Activated T-helper 1 cell treated with anti-CD3 and anti-CD28 coated beads, Interleukin-12 subunit alpha, Interleukin-12 subunit beta, Interleukin-2, Interleukin-4 antibody, amounts not matched to agents 30 ng/mL and 10 ng/mL and 1 ng/mL, durations not matched to agents 14 hours and 24 hours and 36 hours (primary cell): Measurements from ENCODE around the gene LHPP. TPM values are rescaled to one million over a fixed set of nuclear protein-coding genes. Genes with fewer than 3 reads are reported as not detected.

Source experiments
- DNase-seq: peaks from one replicate; pipeline ENCODE4 v3.0.0; 2021; ENCODE audit warnings: low spot score
- H3K27ac Mint-ChIP-seq: one replicate; pipeline ENCODE4 v1.8.0; 2021; ENCODE audit warnings: mild to moderate bottlenecking, mixed read lengths
- H3K27me3 Mint-ChIP-seq: one replicate; pipeline ENCODE4 v1.8.0; 2022; ENCODE audit warnings: mild to moderate bottlenecking, moderate library complexity, mixed read lengths; ENCODE audit not compliant: insufficient read depth
- H3K36me3 Mint-ChIP-seq: one replicate; pipeline ENCODE4 v1.8.0; 2021; ENCODE audit warnings: low read depth, mixed read lengths
- H3K4me1 Mint-ChIP-seq: one replicate; pipeline ENCODE4 v1.8.0; 2021; ENCODE audit warnings: low read depth, mixed read lengths
- H3K4me3 Mint-ChIP-seq: one replicate; pipeline ENCODE4 v1.8.0; 2021; ENCODE audit warnings: mild to moderate bottlenecking, moderate library complexity, mixed read lengths
- H3K9me3 Mint-ChIP-seq: one replicate; pipeline ENCODE4 v1.8.0; 2021; ENCODE audit warnings: mixed read lengths
- intact Hi-C: fragments of 100-400 bp; cut with micrococcal nuclease; formaldehyde crosslinking; loops from one replicate; pipeline ENCODE4 v1.15.1; 2024
- total RNA-seq: library from RNA; stranded (reverse); gene quantifications from 2 replicates; pipeline ENCODE4 v1.2.3, GENCODE V29; 2022

Gene LHPP, protein sequence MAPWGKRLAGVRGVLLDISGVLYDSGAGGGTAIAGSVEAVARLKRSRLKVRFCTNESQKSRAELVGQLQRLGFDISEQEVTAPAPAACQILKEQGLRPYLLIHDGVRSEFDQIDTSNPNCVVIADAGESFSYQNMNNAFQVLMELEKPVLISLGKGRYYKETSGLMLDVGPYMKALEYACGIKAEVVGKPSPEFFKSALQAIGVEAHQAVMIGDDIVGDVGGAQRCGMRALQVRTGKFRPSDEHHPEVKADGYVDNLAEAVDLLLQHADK
- 4.6 and 5.0 TPM in 2 replicates for total RNA-seq

DNA sequence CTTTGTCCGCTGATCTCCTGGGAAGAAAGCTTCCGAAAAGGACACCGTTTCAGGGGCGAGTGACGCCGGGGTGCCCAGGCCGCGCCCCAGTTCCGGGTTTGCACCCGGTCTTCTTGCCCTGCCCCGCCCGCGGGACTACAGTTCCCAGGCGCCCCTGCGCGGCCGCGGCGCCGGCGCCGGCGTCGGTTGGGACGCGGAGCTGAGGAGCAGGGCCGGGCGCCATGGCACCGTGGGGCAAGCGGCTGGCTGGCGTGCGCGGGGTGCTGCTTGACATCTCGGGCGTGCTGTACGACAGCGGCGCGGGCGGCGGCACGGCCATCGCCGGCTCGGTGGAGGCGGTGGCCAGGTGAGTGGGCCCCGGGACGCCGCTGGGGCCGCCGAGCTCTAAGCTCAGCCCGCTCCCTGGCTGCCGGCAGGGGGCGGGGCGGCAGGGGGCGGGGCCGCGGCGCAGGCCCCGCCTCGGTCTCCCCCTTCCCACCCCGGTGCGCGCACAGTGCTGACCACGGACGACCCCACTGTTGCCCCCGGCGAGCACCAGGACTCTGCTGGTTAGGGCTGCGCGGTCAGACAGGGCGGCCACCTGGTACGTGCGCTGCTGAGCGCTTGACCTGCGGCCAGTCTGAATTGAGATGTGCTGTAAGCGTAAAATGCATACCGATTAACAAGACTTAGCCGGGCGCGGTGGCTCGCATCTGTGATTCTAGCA, at the start of gene LHPP:
LHPP (plus strand) TSS at position 182 of the 706 bp plus-strand sequence; CDS start at position 222, 40 bp downstream.
- Mint-ChIP-seq H3K36me3 (peaks cover 4% of the 10 kb centered on the region), H3K27ac (peak within 1 kb of the TSS; percentile 98), H3K4me3 (peak within 1 kb of the TSS; percentile 87), H3K9me3 (no peaks in the 10 kb centered on the region), H3K4me1 (peaks cover 26% of the 10 kb centered on the region), H3K27me3 (peaks cover 13% of the 10 kb centered on the region)
- intact Hi-C loops = loop anchor here (1.0 to 5.0 kb wide), 9 partner anchors 42 to 1454 kb away; partner anchors contain the start of genes ACADSB, BUB3, EDRF1 and EEF1AKMT2
- DNase-seq = peak; percentile 86

DNA sequence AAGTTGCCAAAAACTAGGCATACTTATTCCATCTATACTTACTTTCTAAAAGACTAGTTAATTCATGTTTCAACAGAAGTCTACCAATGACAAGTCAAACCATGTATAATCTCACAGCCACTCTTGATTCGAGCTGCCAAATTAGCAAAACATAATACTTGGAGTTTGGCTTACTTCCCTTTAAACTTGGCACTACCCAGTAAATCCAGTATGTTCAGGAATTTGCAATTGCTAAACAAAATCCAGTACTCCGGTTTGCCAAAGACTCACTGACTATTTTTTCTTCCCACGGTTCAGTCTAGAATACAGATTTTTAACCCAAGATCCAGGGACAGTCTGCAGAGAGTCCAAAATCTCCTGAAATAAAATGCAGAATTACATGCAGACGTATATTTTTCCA, 47.5 kb upstream of the LHPP start:
- no peak overlapping the region for H3K27ac Mint-ChIP-seq
- H3K9me3 Mint-ChIP-seq = no peaks in the 10 kb centered on the region
- H3K27me3 Mint-ChIP-seq = peaks cover 5% of the 10 kb centered on the region
- no peak overlapping the region for H3K4me3 Mint-ChIP-seq
- DNase-seq = no peak
- H3K4me1 Mint-ChIP-seq = peaks cover 7% of the 10 kb centered on the region
- intact Hi-C loops = no loop called here
- no peaks in the 10 kb centered on the region for H3K36me3 Mint-ChIP-seq

GRCh38 chr10:124415210-124415609, 46.4 kb upstream of the LHPP start:
- DNase-seq = no peak
- Mint-ChIP-seq H3K9me3 (no peaks in the 10 kb centered on the region), H3K4me1 (peaks cover 12% of the 10 kb centered on the region), H3K27me3 (peaks cover 11% of the 10 kb centered on the region), H3K36me3 (no peaks in the 10 kb centered on the region), H3K4me3 (no peak overlapping the region), H3K27ac (no peak overlapping the region)
- intact Hi-C loops = no loop called here

GRCh38 chr10:124416733-124417132, 44.9 kb upstream of the LHPP start:
- Mint-ChIP-seq H3K4me3 (peak overlapping the region; percentile 17), H3K27ac (no peak overlapping the region)
- intact Hi-C loops = no loop called here

GRCh38 chr10:124417895-124418725, 43.5 kb upstream of the LHPP start:
- no peaks in the 10 kb centered on the region for H3K36me3 Mint-ChIP-seq
- no peaks in the 10 kb centered on the region for H3K9me3 Mint-ChIP-seq
- peaks cover 22% of the 10 kb centered on the region for H3K27me3 Mint-ChIP-seq
- intact Hi-C loops = loop anchor here (1.0 to 2.0 kb wide), 6 partner anchors 15 to 1409 kb away; partner anchors contain the start of genes ACADSB, EEF1AKMT2, FAM53B and IKZF5
- peak; percentile 52 for DNase-seq
- H3K4me3 Mint-ChIP-seq = peak overlapping the region; percentile 81
- peaks cover 12% of the 10 kb centered on the region for H3K4me1 Mint-ChIP-seq
- H3K27ac Mint-ChIP-seq = no peak overlapping the region

More at GRCh38 chr10:124416733-124417132, 44.9 kb upstream of the LHPP start:
- no peak for DNase-seq
- Mint-ChIP-seq H3K9me3 (no peaks in the 10 kb centered on the region), H3K27me3 (peaks cover 20% of the 10 kb centered on the region), H3K36me3 (no peaks in the 10 kb centered on the region), H3K4me1 (peaks cover 12% of the 10 kb centered on the region)

- peaks cover 22% of the 10 kb centered on the region for H3K27me3 Mint-ChIP-seq
- peak within 1 kb of the TSS; percentile 29 for H3K27ac Mint-ChIP-seq
- DNase-seq = peak; percentile 95
- peaks cover 12% of the 10 kb centered on the region for H3K4me1 Mint-ChIP-seq
- no peaks in the 10 kb centered on the region for H3K9me3 Mint-ChIP-seq
- no peaks in the 10 kb centered on the region for H3K36me3 Mint-ChIP-seq
- intact Hi-C loops = loop anchor here (1.0 to 2.0 kb wide), 7 partner anchors 16 to 1410 kb away; partner anchors contain the start of genes ACADSB, EEF1AKMT2, FAM53B and IKZF5
- peak within 1 kb of the TSS; percentile 81 for H3K4me3 Mint-ChIP-seq
These were observed 42.7 kb upstream of the LHPP start, which contains the start of gene OAT for GRCh38 chr10:124418726-124419501. OAT (minus strand) TSS chr10:124418923; CDS start chr10:124412171, 6,752 bp downstream.

DNA sequence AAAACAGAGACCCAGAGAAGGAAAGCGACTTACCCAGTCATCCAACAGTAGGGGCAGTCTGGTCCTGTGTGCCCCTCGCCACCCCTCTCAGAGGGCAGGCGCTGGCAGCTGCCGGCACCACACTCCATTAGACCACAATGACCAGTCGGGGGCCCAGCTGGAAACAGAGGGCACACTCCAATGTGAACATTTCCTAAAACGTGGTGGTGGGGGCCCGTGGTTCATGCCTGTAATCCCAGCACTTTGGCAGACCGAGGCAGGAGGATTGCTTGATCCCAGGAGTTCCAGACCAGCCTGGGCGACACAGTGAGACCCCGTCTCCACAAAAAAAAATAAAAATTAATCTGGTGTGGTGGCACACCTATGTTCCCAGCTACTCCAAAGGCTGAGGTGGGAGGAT, 42.0 kb upstream of the LHPP start:
- Mint-ChIP-seq H3K27me3 (peaks cover 26% of the 10 kb centered on the region), H3K36me3 (no peaks in the 10 kb centered on the region), H3K4me1 (peaks cover 12% of the 10 kb centered on the region), H3K4me3 (peak overlapping the region; percentile 80), H3K27ac (no peak overlapping the region), H3K9me3 (no peaks in the 10 kb centered on the region)
- no peak for DNase-seq
- intact Hi-C loops = loop anchor here (1.0 to 2.0 kb wide), 4 partner anchors 42 to 1411 kb away; partner anchors contain the start of genes ACADSB, EEF1AKMT2, IKZF5 and LHPP

GRCh38 chr10:124420254-124420653, 41.4 kb upstream of the LHPP start:
- no peaks in the 10 kb centered on the region for H3K36me3 Mint-ChIP-seq

DNA sequence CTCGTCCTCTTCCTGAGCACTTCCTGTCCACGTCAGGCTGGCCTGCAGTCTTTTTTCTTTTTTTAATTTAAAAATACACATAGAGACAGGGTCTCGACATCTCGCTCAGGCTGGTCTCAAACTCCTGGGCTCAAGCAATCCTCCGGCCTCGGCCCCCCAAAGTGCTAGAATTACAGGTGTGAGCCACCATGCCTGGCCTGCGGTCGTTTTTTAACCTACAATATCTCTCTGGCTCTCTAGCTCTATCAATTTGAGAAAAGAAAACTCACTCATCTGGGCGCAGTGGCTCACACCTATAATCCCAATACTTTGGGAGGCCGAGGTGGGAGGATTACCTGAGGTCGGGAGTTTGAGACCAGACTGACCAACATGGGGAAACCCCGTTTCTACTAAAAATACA, 38.9 kb upstream of the LHPP start:
- Mint-ChIP-seq H3K27ac (no peak overlapping the region), H3K9me3 (no peaks in the 10 kb centered on the region), H3K27me3 (peaks cover 22% of the 10 kb centered on the region), H3K4me3 (no peak overlapping the region), H3K36me3 (no peaks in the 10 kb centered on the region), H3K4me1 (peaks cover 8% of the 10 kb centered on the region)
- intact Hi-C loops = no loop called here
- no peak for DNase-seq

More at GRCh38 chr10:124420254-124420653, 41.4 kb upstream of the LHPP start:
- intact Hi-C loops = no loop called here
- Mint-ChIP-seq H3K4me3 (no peak overlapping the region), H3K27me3 (peaks cover 26% of the 10 kb centered on the region), H3K27ac (peak overlapping the region; percentile 22), H3K9me3 (no peaks in the 10 kb centered on the region), H3K4me1 (peaks cover 12% of the 10 kb centered on the region)
- no peak for DNase-seq

- H3K4me3 Mint-ChIP-seq = no peak overlapping the region
- no peaks in the 10 kb centered on the region for H3K36me3 Mint-ChIP-seq
- no peak overlapping the region for H3K27ac Mint-ChIP-seq
- intact Hi-C loops = no loop called here
- H3K9me3 Mint-ChIP-seq = no peaks in the 10 kb centered on the region
- DNase-seq = no peak
- H3K4me1 Mint-ChIP-seq = peaks cover 5% of the 10 kb centered on the region
- peaks cover 24% of the 10 kb centered on the region for H3K27me3 Mint-ChIP-seq
These were observed 37.8 kb upstream of the LHPP start for GRCh38 chr10:124423813-124424212.

GRCh38 chr10:124425227-124425962, 36.2 kb upstream of the LHPP start:
- Mint-ChIP-seq H3K9me3 (no peaks in the 10 kb centered on the region), H3K27me3 (peaks cover 23% of the 10 kb centered on the region), H3K4me3 (no peak overlapping the region), H3K36me3 (no peaks in the 10 kb centered on the region), H3K4me1 (no peaks in the 10 kb centered on the region), H3K27ac (no peak overlapping the region)
- no peak for DNase-seq
- intact Hi-C loops = no loop called here
